ENCODE data around the gene CALY.

The CALY gene

DNA sequence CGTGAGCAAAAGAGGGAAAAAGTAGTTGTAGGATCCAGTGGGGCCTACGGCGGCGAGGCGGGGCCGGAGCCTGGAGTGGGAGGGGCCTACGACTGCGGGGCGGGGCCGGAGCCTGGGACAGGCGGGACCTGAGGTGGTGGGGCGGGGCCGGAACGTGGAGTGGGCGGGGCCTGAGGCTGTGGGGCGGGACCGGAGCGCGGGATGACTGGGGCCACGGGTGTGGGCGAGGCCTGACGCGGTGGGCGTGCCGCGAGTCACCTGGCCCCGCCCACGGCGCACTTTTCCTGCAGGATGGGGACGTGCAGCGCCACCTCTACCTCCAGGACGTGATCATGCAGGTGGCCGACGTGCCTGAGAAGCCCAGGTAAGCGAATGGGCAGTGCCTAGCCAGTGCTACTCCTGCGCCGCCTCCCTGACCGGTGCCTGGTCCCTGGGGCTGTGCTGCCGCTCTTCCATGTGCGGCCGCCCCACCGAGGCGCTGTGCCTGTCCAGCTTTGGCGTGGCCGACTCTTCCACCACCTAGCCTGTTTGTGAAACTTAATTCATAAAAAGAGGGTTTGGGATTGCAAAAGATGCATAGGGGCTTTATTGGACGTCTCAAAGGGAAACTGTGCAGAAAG lies 27.5 kb downstream of the CALY start:
- peak; percentile 96 for DNase-seq

GRCh38 chr10:133308421-133309099 lies 28.1 kb downstream of the CALY start, which contains the start of the genes TUBGCP2 and ZNF511:
TUBGCP2 (minus strand) TSS chr10:133308872; CDS start chr10:133302941, 5,931 bp downstream.
ZNF511 (plus strand) TSS chr10:133308914; CDS start chr10:133308944, 30 bp downstream.
- peak; percentile 93 to 94 for DNase-seq

DNA sequence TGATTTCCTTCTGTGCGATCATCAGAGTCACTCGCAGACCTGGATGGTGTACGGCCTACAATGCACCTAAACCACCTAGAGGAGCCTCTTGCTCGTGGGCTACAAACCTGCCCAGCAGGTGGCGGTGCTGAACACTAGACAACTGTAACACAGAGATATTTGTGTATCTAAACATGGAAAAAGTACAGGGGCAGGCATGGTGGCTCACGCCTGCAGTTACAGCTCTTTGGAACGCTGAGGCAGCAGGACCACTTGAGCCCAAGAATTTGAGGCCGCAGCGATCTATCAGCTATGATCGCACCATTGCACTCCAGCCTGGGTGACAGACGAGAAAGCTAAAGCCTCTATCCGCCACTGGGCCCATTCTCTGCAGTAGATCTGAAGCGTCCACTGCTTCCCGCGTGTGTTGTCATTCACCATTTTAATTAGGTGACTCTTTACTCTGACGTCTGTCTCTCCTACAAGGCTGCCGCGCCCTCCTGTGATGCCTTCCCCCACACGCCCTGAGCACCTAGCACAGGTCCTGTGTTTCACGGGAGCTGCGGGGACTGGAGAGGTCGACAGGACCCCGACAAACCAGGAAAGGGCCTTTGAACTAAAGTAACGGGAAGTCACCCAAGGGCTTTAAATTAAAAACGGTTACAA lies 28.8 kb downstream of the CALY start:
- DNase-seq: peak; percentile 90

DNA sequence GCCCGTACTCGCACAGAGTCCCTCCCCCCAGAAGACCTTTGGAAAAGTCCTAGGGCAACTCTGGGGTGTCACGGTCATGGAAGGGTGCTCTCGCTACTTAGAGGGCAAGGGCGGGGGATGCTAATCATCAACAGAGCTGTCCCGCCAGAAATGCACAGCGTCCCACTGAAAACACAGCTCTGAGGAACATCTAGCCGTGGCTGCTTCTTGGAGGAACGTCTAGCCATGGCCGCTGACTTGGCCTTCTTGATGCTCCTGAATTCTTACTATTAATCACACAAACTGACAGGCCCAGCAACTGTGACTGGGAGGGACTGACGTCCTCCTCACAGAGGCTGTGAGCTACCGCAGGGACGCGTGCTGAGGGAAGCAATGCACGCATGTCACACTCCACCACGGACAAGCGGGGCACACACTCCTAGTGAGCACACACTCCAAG lies 29.7 kb downstream of the CALY start:
- no peak for DNase-seq

GRCh38 chr10:133306097-133306476 lies 30.6 kb downstream of the CALY start:
- DNase-seq: no peak

DNA sequence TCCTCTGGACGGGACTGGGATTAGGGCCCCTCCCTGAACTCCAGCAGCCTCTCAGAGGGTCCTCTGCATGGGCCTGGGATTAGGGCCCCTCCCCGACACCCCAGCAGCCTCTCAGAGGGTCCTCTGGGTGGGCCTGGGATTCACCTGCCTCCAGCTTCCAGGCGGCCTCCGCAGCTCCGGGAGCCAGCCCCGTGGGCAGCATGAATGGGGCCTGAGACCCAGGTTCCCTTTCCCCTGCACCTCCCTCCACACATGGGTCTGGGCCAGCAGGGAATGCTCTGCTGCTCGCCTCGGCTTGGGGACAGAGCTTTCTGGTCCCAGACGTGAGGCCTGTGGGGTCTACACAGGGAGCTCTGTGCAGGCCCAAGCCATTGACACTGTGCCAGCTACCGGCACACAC lies 33.5 kb downstream of the CALY start:
- no peak for DNase-seq

- no peak for DNase-seq
These were observed 34.5 kb downstream of the CALY start for GRCh38 chr10:133302230-133302629.

GRCh38 chr10:133299738-133300137 lies 37.0 kb downstream of the CALY start:
- no peak for DNase-seq

GRCh38 chr10:133299224-133299623 lies 37.5 kb downstream of the CALY start:
- no peak for DNase-seq

GRCh38 chr10:133298466-133298865 lies 38.2 kb downstream of the CALY start:
- no peak for DNase-seq

DNA sequence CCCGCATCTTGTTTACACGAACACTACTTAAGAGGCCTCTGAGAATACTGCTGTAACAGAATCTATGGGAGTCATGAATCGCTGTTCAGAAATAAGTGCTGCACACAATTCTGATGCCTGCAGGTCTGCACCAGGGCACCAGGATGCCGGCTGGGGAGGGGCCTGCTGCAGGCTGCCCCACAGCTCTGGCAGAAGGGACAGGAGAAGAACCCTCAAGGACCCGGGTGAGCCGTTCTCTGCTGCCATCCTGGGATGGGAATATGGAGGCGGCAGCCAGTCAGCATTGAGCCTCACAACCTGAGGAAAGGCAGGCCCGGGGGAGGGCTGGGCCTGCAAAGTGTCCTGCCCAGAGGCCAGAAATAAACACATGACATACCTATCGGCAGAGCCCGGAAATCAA lies 39.2 kb downstream of the CALY start:
- no peak for DNase-seq

DNA sequence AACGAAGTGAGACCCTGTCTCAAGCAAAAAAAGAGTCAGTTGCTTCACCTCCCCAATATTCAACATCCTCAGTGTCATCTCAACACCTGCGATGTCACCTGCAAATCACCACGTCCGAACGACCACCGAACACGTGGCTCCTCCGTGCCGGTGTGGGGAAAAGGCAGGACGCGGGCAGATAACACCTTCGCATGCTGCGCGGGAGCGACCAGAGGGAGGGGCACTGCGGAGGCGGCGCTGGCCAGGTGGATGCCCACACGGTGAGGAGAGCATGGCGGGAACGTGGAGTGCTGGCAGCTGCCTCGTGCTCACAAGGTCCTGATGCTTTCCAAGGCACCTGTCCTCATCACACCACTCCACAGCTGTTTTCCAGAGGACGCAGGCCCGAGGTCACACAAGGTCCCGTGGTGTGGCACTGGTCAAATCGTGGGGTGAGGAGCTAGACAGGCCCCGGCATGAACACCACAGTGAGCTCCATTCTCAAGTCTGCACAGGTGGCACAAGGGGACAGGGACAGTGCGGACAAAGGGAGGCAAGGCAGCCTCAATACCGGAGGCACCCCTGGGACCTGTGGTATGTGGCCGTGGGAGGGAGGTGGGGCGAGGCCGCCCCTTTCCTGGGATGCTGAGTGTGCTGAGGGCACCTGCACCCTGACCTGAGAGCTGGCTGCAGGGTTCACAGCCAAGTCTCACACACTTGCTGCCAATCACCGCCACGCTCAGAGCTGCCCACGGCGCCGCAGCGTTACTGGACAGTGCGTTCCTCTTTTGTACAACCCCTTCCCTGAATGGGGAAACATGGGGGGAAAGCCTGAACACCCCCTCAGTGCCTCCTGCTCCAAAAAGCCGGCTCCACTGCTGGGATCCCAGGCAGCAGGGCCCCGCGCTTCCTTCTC lies 41.0 kb downstream of the CALY start:
- no peak for DNase-seq

DNA sequence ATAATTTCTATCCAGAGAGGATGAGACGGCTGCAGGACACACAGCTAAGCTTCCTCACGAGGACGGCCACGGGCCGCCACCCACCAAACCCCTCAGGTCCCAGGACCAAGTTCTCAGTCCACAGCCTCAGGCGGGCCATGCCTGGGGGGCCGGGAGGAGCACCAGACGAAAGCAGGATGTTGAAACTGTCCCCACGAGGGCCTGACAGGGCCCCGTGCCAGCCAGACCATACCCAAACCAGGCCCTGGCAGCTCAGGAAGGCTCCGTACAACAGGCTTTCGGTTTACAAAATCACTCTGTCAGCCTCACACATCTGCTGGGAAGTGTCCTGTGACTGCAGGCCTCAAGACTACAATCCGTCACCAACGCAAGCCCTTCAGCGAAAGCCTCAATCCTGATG lies 42.5 kb downstream of the CALY start:
- no peak for DNase-seq

DNA sequence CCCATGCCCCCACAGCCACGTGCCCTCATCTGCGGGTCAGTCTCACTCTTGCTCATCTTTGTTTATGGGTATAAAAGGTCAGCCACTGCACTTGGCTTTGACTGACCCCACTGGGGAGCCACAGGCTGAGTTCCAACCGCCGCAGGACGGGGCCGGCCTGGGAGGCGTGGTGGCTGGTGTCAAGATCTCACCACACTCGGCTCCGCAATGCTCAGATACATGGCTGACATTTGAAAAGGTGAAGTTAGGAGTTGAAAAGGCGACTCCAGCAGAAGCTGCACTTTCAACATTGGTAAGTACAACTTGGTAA lies 42.9 kb downstream of the CALY start:
- DNase-seq: no peak

- DNase-seq: peak in 1 of 2 experiments; percentile 42
These were observed 43.5 kb downstream of the CALY start for GRCh38 chr10:133292919-133293809.

GRCh38 chr10:133289761-133290160 lies 46.9 kb downstream of the CALY start:
- DNase-seq: no peak

DNA sequence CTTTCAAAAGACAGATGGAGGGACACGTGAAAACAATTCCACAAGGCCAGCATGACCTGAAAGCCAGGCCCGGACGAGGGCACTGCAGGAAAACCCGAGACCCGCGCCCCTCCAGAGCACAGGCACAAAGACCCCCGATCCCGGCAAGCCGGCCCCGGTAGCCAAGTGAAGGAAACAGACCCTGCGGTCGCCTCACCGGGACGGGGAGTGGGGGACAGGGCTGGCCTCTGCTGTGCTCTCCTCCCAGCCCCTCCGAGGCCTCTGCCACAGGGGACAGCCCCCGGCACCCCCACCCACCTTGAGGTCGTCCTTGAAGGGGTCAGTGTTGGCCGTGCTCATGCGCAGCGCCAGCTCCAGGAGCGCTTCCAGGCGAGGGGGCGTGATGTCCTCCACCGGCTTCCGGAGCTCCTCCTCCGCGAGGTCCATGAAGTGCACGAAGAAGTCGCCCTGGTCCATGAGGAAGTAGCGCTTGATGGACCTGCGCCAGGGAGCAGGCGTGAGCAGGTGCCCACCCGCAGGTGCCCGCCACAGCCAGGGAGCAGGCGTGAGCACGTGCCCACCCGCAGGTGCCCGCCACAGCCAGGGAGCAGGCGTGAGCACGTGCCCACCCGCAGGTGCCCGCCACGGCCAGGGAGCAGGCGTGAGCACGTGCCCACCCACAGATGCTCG lies 48.7 kb downstream of the CALY start:
- no peak for DNase-seq

DNA sequence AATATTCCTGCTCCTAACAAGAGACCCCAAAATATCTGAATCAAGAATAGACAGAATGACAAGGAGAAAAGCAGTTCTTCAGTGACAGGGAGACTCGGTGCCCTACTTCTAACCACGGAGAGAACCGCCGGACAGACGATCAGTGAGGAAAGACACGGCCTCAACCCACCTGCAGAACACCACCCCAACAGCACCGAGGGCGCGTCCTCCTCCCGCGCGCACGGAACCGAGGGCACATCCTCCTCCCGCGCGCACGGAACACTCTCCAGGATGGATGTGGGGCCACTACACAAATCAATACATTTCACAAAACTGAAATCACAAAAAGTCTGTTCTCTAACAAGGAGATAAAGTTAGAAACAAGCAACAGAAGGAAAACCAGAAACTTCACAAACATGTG lies 50.3 kb downstream of the CALY start:
- no peak for DNase-seq

DNA sequence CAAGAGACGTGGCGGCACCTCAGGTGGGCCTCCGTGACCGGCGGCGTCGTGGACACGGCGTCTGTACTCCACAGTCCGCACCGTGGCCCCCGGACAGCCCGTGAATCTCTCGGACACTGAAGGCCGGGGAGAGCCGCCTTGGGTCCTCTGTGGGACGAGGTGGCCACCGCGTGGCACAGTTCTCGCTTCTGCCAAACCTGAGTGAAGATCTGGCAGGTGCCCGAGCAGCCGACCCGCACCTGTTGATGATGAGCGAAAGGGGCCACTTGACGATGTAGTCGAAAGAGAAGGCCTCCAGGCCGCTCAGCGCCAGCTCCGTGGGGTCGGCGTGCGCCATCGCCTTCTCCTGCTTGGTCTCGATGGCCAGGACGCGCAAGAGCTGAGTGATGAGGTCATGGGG lies 51.5 kb downstream of the CALY start:
- no peak for DNase-seq

DNA sequence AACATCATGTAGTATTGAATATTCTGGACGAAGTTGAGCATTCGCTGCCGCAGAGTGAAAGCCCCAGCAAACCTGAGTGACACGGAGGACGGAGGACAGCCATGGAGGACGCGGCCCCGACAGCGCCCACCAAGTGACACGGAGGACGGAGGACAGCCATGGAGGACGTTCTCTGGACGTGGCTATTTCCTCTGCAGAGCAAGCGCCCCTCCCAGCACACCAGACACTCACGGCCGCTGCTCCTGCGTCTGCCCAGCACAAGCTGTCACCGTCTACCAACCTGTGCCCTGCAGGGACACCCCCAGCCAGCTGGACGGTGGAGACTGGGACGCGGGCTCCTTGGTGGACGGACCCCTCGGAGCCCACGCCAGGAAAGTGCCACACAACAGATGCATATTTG lies 52.8 kb downstream of the CALY start:
- no peak for DNase-seq

DNA sequence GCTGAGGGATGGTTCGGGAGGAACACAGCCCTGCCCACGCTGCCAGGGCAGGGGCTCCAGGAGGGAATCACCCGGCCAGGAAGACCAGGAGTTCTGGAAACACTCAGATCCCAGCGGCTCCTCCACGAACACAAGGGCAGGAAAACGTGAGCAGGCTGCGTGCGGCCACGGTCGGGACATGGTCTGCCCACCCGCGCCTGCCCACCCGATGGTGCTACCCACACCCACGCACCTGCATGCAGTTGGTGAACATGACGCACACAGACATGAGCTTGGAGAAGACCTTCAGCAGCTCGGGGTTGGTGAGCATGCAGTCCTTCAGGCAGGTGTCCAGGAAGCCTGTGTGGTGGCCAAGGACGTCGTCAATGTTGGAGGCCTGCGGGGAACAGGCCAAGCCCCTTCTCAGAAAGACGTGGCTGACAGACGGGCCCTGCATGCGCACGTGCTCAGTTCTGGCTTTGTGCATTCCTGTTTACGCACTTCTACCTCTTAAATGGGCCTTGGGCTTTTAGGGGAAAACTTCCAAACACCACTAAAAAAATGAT lies 53.8 kb downstream of the CALY start:
- no peak for DNase-seq
